ENCODE data around the gene LRRIQ3. TPM values are rescaled to one million over a fixed set of nuclear protein-coding genes. Genes with fewer than 3 reads are reported as not detected.
A peak's percentile ranks its signal among the peaks of the same experiment; 100 is the strongest.

LRRIQ3 gene
- total RNA-seq, 4 donors from 2014 or later, result 1.3 to 5.0 (median 2.6) TPM

- DNase-seq, result peak in 1 of 2 donors; percentile 1
- Histone ChIP-seq H3K36me3 (no peaks in the 10 kb centered on the region), H3K4me1 (no peaks in the 10 kb centered on the region), H3K9me3 (no peaks in the 10 kb centered on the region), H3K4me3 (replicated peaks in 1 of 3) (no peak overlapping the region), H3K27ac (no peak overlapping the region), H3K27me3 (no peaks in the 10 kb centered on the region)
- TF ChIP-seq POLR2A (IDR thresholded peaks at IDR 0.05), result no peak
- no peak for TF ChIP-seq CTCF (IDR thresholded peaks at IDR 0.05)
- 91% methylated on average over 7 of the region's 7 CpGs for WGBS, 2 donors
- intact Hi-C loops (cut with DNase I), result no loop called here
These were observed 187.8 kb downstream of the LRRIQ3 start for GRCh38 chr1:74010206-74010605.

- WGBS, 2 donors, result 50 to 52% methylated on average over 4 of the region's 4 CpGs
- no peaks in the 10 kb centered on the region for H3K4me1 ChIP-seq
- no peaks in the 10 kb centered on the region for H3K36me3 ChIP-seq
- H3K4me3 ChIP-seq (replicated peaks in 1 of 3), result no peak overlapping the region
- intact Hi-C loops (cut with DNase I), result no loop called here
- no peaks in the 10 kb centered on the region for H3K9me3 ChIP-seq
- TF ChIP-seq POLR2A (IDR thresholded peaks at IDR 0.05) (no peak), CTCF (IDR thresholded peaks at IDR 0.05) (no peak)
- no peak overlapping the region for H3K27ac ChIP-seq
- no peak for DNase-seq
- no peaks in the 10 kb centered on the region for H3K27me3 ChIP-seq
These were observed 192.4 kb downstream of the LRRIQ3 start for GRCh38 chr1:74005533-74005932.

DNA sequence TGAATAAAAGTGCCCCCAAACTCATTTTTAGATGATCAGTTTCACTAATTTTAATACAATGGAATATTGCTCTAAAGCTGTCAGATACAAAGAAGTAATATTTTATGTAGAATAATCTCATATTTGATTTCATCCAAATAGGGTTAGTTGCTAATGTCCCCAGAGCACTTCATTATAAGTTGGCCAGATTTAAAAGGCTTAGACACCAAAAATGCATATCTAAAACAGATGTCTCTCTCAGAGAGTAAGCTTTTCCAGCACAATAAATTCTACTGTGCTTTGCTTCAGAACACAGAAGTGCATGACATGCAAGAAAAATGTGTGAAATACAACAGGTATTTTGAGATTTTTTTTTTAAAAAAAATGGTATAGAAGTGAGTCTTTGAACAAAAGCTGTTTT, 194.2 kb downstream of the LRRIQ3 start:
- H3K36me3 ChIP-seq, result no peaks in the 10 kb centered on the region
- TF ChIP-seq CTCF (IDR thresholded peaks at IDR 0.05), result no peak
- no peak for TF ChIP-seq POLR2A (IDR thresholded peaks at IDR 0.05)
- no peaks in the 10 kb centered on the region for H3K27me3 ChIP-seq
- no peak overlapping the region for H3K4me3 ChIP-seq (replicated peaks in 1 of 3)
- intact Hi-C loops (cut with DNase I), result no loop called here
- no peak for DNase-seq
- no peak overlapping the region for H3K27ac ChIP-seq
- H3K9me3 ChIP-seq, result no peaks in the 10 kb centered on the region
- H3K4me1 ChIP-seq, result no peaks in the 10 kb centered on the region

- intact Hi-C loops (cut with DNase I), result no loop called here
- no peak for TF ChIP-seq POLR2A (IDR thresholded peaks at IDR 0.05)
- peak in 4 of 6 experiments; percentile 27 to 67 (median 59) for TF ChIP-seq CTCF (IDR thresholded peaks at IDR 0.05)
- H3K4me1 ChIP-seq, result no peaks in the 10 kb centered on the region
- H3K4me3 ChIP-seq (replicated peaks in 1 of 3), result no peak overlapping the region
- no peaks in the 10 kb centered on the region for H3K27me3 ChIP-seq
- no peaks in the 10 kb centered on the region for H3K36me3 ChIP-seq
- WGBS, 2 donors, result 9 to 16% methylated on average over 2 of the region's 2 CpGs
- no peaks in the 10 kb centered on the region for H3K9me3 ChIP-seq
- DNase-seq, result no peak
- no peak overlapping the region for H3K27ac ChIP-seq
These were observed 199.5 kb downstream of the LRRIQ3 start for GRCh38 chr1:73998348-73998959.

GRCh38 chr1:73980324-73981040, 217.5 kb downstream of the LRRIQ3 start:
- 56 to 61% methylated on average over 3 of the region's 3 CpGs for WGBS, 2 donors
- intact Hi-C loops (cut with DNase I), result no loop called here

More at GRCh38 chr1:73980324-73981040, 217.5 kb downstream of the LRRIQ3 start:
- TF ChIP-seq POLR2A (IDR thresholded peaks at IDR 0.05) (no peak), CTCF (IDR thresholded peaks at IDR 0.05) (no peak)
- Histone ChIP-seq H3K36me3 (no peaks in the 10 kb centered on the region), H3K9me3 (no peaks in the 10 kb centered on the region), H3K27ac (no peak overlapping the region), H3K4me1 (no peaks in the 10 kb centered on the region), H3K27me3 (no peaks in the 10 kb centered on the region), H3K4me3 (replicated peaks in 1 of 3) (no peak overlapping the region)
- no peak for DNase-seq
